ENCODE measurements around the gene RXFP1.

The RXFP1 gene

GRCh38 chr4:158521484-158522088, at the start of gene RXFP1:
RXFP1 (plus strand) TSS chr4:158521882; CDS start chr4:158521977, 95 bp downstream.
- no peak for DNase-seq

GRCh38 chr4:158481811-158482210, 39.9 kb upstream of the RXFP1 start:
- no peak for DNase-seq

- DNase-seq: peak; percentile 2
Observed at GRCh38 chr4:158484173-158484885, 37.4 kb upstream of the RXFP1 start.

- DNase-seq: no peak
Observed at GRCh38 chr4:158490629-158491028, 31.1 kb upstream of the RXFP1 start.

- no peak for DNase-seq
Observed at GRCh38 chr4:158492391-158492790, 29.3 kb upstream of the RXFP1 start.

- no peak for DNase-seq
Observed at GRCh38 chr4:158496030-158496741, 25.5 kb upstream of the RXFP1 start.

- no peak for DNase-seq
Observed at GRCh38 chr4:158500054-158500453, 21.6 kb upstream of the RXFP1 start.

- DNase-seq: no peak
Observed at GRCh38 chr4:158513256-158513655, 8.4 kb upstream of the RXFP1 start.

GRCh38 chr4:158519226-158519625, 2.5 kb upstream of the RXFP1 start:
- DNase-seq: no peak

- no peak for DNase-seq
Observed at GRCh38 chr4:158523990-158524535, 2.4 kb downstream of the RXFP1 start.

GRCh38 chr4:158527516-158527915, 5.8 kb downstream of the RXFP1 start:
- no peak for DNase-seq

- DNase-seq: no peak
Observed at GRCh38 chr4:158529505-158529904, 7.8 kb downstream of the RXFP1 start.

- no peak for DNase-seq
Observed at GRCh38 chr4:158530381-158530780, 8.7 kb downstream of the RXFP1 start.

GRCh38 chr4:158530898-158531297, 9.2 kb downstream of the RXFP1 start:
- DNase-seq: no peak

- DNase-seq: no peak
Observed at GRCh38 chr4:158532556-158533231, 11.0 kb downstream of the RXFP1 start.

- no peak for DNase-seq
Observed at GRCh38 chr4:158534727-158535126, 13.0 kb downstream of the RXFP1 start.

- DNase-seq: peak; percentile 62
Observed at GRCh38 chr4:158535130-158535614, 13.5 kb downstream of the RXFP1 start.

- DNase-seq: no peak
Observed at GRCh38 chr4:158536833-158537232, 15.2 kb downstream of the RXFP1 start.

- DNase-seq: peak; percentile 47
Observed at GRCh38 chr4:158538176-158538575, 16.5 kb downstream of the RXFP1 start.

GRCh38 chr4:158538911-158539310, 17.2 kb downstream of the RXFP1 start:
- DNase-seq: no peak

- DNase-seq: no peak
Observed at GRCh38 chr4:158540125-158540907, 18.6 kb downstream of the RXFP1 start.

- no peak for DNase-seq
Observed at GRCh38 chr4:158541506-158541905, 19.8 kb downstream of the RXFP1 start.

All from fibroblast of upper back skin (primary cell).